ENCODE measurements around the gene XIAP. TPM values are rescaled to one million over a fixed set of nuclear protein-coding genes. Genes with fewer than 3 reads are reported as not detected.

Gene XIAP
- total RNA-seq, 1 donor from 2014 or later: 53.1 TPM

DNA sequence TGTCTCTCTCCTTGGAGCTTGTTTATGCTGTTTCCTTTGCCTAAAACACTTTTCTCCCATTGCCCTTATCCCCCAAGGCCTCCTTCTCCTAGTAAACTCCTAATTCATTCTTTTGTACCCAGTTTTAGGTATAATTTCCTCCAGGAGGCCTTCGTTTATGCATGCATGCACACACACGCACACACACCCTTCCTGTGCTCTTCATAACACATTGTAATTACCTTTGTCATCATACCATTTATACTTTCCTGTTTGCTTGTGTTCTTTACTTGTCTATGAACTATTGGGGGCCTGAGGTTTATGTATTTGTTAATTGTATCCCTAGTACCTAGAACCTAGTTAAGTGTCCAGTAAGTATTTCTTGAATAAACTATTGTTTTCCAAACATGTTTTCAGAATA lies 45.5 kb downstream of the XIAP start:
- Mint-ChIP-seq H3K27me3 (ENCODE audit: low read depth, unreplicated experiment) (no peaks in the 10 kb centered on the region), H3K9me3 (ENCODE audit: unreplicated experiment) (no peaks in the 10 kb centered on the region), H3K4me1 (ENCODE audit: low read depth, unreplicated experiment) (no peaks in the 10 kb centered on the region), H3K36me3 (ENCODE audit: low read depth, unreplicated experiment) (peaks cover 2% of the 10 kb centered on the region), H3K4me3 (ENCODE audit: unreplicated experiment) (no peak overlapping the region), H3K27ac (ENCODE audit: unreplicated experiment) (no peak overlapping the region)
- no peaks in the 10 kb centered on the region for H3K27me3 ChIP-seq (ENCODE audit: insufficient read depth, low read length)
- no peak overlapping the region for H3K4me3 ChIP-seq (ENCODE audit: insufficient read depth, low read depth, low read length)
- no peak overlapping the region for H3K4me2 ChIP-seq (ENCODE audit: low read length)
- TF ChIP-seq, protein P1, sequence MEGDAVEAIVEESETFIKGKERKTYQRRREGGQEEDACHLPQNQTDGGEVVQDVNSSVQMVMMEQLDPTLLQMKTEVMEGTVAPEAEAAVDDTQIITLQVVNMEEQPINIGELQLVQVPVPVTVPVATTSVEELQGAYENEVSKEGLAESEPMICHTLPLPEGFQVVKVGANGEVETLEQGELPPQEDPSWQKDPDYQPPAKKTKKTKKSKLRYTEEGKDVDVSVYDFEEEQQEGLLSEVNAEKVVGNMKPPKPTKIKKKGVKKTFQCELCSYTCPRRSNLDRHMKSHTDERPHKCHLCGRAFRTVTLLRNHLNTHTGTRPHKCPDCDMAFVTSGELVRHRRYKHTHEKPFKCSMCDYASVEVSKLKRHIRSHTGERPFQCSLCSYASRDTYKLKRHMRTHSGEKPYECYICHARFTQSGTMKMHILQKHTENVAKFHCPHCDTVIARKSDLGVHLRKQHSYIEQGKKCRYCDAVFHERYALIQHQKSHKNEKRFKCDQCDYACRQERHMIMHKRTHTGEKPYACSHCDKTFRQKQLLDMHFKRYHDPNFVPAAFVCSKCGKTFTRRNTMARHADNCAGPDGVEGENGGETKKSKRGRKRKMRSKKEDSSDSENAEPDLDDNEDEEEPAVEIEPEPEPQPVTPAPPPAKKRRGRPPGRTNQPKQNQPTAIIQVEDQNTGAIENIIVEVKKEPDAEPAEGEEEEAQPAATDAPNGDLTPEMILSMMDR (IDR thresholded peaks at IDR 0.05; ENCODE audit: insufficient read depth, low read depth, low read length): no peak
- TF ChIP-seq EZH2 (IDR thresholded peaks at IDR 0.05; ENCODE audit: insufficient read depth, low read length): no peak
- no peaks in the 10 kb centered on the region for H3K4me1 ChIP-seq (ENCODE audit: insufficient read depth, low read length)
- no peak overlapping the region for H2AFZ ChIP-seq (ENCODE audit: low read depth, low read length)
- H3K79me2 ChIP-seq (ENCODE audit: insufficient read depth, low read length): no peaks in the 10 kb centered on the region
- no peaks in the 10 kb centered on the region for H3K9me3 ChIP-seq (ENCODE audit: insufficient read depth, low read depth, low read length)
- peaks cover 4% of the 10 kb centered on the region for H4K20me1 ChIP-seq (ENCODE audit: insufficient read depth, low read length)
- H3K9ac ChIP-seq (ENCODE audit: low read length): no peak overlapping the region
- H3K36me3 ChIP-seq (ENCODE audit: insufficient read depth, low read length): peaks cover 5% of the 10 kb centered on the region
- no peak for FAIRE-seq
- peak; percentile 16 for DNase-seq (ENCODE audit: low read depth)
- H3K27ac ChIP-seq (ENCODE audit: low read depth, low read length): no peak overlapping the region

- no peak overlapping the region for H2AFZ ChIP-seq (ENCODE audit: low read depth, low read length)
- no peaks in the 10 kb centered on the region for H3K9me3 ChIP-seq (ENCODE audit: insufficient read depth, low read depth, low read length)
- no peaks in the 10 kb centered on the region for H3K4me1 Mint-ChIP-seq (ENCODE audit: low read depth, unreplicated experiment)
- H3K4me3 ChIP-seq (ENCODE audit: insufficient read depth, low read depth, low read length): no peak overlapping the region
- peaks cover 4% of the 10 kb centered on the region for H4K20me1 ChIP-seq (ENCODE audit: insufficient read depth, low read length)
- H3K4me1 ChIP-seq (ENCODE audit: insufficient read depth, low read length): no peaks in the 10 kb centered on the region
- H3K27me3 ChIP-seq (ENCODE audit: insufficient read depth, low read length): no peaks in the 10 kb centered on the region
- no peak overlapping the region for H3K27ac ChIP-seq (ENCODE audit: low read depth, low read length)
- TF ChIP-seq, protein P1 (IDR thresholded peaks at IDR 0.05; ENCODE audit: insufficient read depth, low read depth, low read length): no peak
- no peak for TF ChIP-seq EZH2 (IDR thresholded peaks at IDR 0.05; ENCODE audit: insufficient read depth, low read length)
- H3K9ac ChIP-seq (ENCODE audit: low read length): no peak overlapping the region
- H3K27ac Mint-ChIP-seq (ENCODE audit: unreplicated experiment): no peak overlapping the region
- peaks cover 2% of the 10 kb centered on the region for H3K36me3 ChIP-seq (ENCODE audit: insufficient read depth, low read length)
- no peak overlapping the region for H3K4me3 Mint-ChIP-seq (ENCODE audit: unreplicated experiment)
- H3K4me2 ChIP-seq (ENCODE audit: low read length): no peak overlapping the region
- peak; percentile 45 for FAIRE-seq
- H3K27me3 Mint-ChIP-seq (ENCODE audit: low read depth, unreplicated experiment): no peaks in the 10 kb centered on the region
- DNase-seq (ENCODE audit: low read depth): no peak
- no peaks in the 10 kb centered on the region for H3K79me2 ChIP-seq (ENCODE audit: insufficient read depth, low read length)
- H3K9me3 Mint-ChIP-seq (ENCODE audit: unreplicated experiment): no peaks in the 10 kb centered on the region
- peaks cover 2% of the 10 kb centered on the region for H3K36me3 Mint-ChIP-seq (ENCODE audit: low read depth, unreplicated experiment)
Measured at GRCh38 chrX:123906557-123907316, 46.9 kb downstream of the XIAP start.

GRCh38 chrX:123909523-123909922 lies 49.7 kb downstream of the XIAP start:
- H3K79me2 ChIP-seq (ENCODE audit: insufficient read depth, low read length): no peaks in the 10 kb centered on the region
- Mint-ChIP-seq H3K9me3 (ENCODE audit: unreplicated experiment) (no peaks in the 10 kb centered on the region), H3K36me3 (ENCODE audit: low read depth, unreplicated experiment) (no peaks in the 10 kb centered on the region), H3K27me3 (ENCODE audit: low read depth, unreplicated experiment) (no peaks in the 10 kb centered on the region), H3K27ac (ENCODE audit: unreplicated experiment) (no peak overlapping the region), H3K4me3 (ENCODE audit: unreplicated experiment) (no peak overlapping the region), H3K4me1 (ENCODE audit: low read depth, unreplicated experiment) (no peaks in the 10 kb centered on the region)
- no peak overlapping the region for H2AFZ ChIP-seq (ENCODE audit: low read depth, low read length)
- no peak overlapping the region for H3K27ac ChIP-seq (ENCODE audit: low read depth, low read length)
- H3K4me3 ChIP-seq (ENCODE audit: insufficient read depth, low read depth, low read length): no peak overlapping the region
- H3K27me3 ChIP-seq (ENCODE audit: insufficient read depth, low read length): no peaks in the 10 kb centered on the region
- no peak overlapping the region for H3K9ac ChIP-seq (ENCODE audit: low read length)
- H3K9me3 ChIP-seq (ENCODE audit: insufficient read depth, low read depth, low read length): no peaks in the 10 kb centered on the region
- peaks cover 4% of the 10 kb centered on the region for H4K20me1 ChIP-seq (ENCODE audit: insufficient read depth, low read length)
- DNase-seq (ENCODE audit: low read depth): no peak
- H3K36me3 ChIP-seq (ENCODE audit: insufficient read depth, low read length): peaks cover 2% of the 10 kb centered on the region
- no peak for TF ChIP-seq EZH2 (IDR thresholded peaks at IDR 0.05; ENCODE audit: insufficient read depth, low read length)
- TF ChIP-seq, protein P1 (IDR thresholded peaks at IDR 0.05; ENCODE audit: insufficient read depth, low read depth, low read length): no peak
- no peak overlapping the region for H3K4me2 ChIP-seq (ENCODE audit: low read length)
- no peak for FAIRE-seq
- H3K4me1 ChIP-seq (ENCODE audit: insufficient read depth, low read length): no peaks in the 10 kb centered on the region

Data from astrocyte (in vitro differentiated cells and primary cell).